Measurements from ENCODE around the gene TMEM273. TPM values are rescaled to one million over a fixed set of nuclear protein-coding genes. Genes with fewer than 3 reads are reported as not detected.

TMEM273 gene
- total and polyA plus RNA-seq, 8 donors, result 0.91 to 7.5 (median 2.7) TPM

GRCh38 chr10:49157229-49157628 lies 31.0 kb downstream of the TMEM273 start:
- H3K36me3 ChIP-seq, result no peaks in the 10 kb centered on the region
- no peaks in the 10 kb centered on the region for H3K4me1 ChIP-seq
- H3K27ac ChIP-seq, result no peak overlapping the region
- intact Hi-C loops (cut with DNase I), result no loop called here
- H3K4me3 ChIP-seq, result no peak overlapping the region
- FAIRE-seq (no peak), ATAC-seq (no peak), DNase-seq (no peak)
- no peak for TF ChIP-seq CTCF (IDR thresholded peaks at IDR 0.05)
- WGBS, 2 donors, result 70 to 71% methylated on average over 3 of the region's 3 CpGs
- no peaks in the 10 kb centered on the region for H3K9me3 ChIP-seq
- H3K27me3 ChIP-seq, result no peaks in the 10 kb centered on the region

- no peak for TF ChIP-seq CTCF (IDR thresholded peaks at IDR 0.05)
- intact Hi-C loops (cut with DNase I), result no loop called here
- Histone ChIP-seq H3K27me3 (no peaks in the 10 kb centered on the region), H3K4me3 (no peak overlapping the region), H3K27ac (no peak overlapping the region), H3K4me1 (no peaks in the 10 kb centered on the region), H3K36me3 (no peaks in the 10 kb centered on the region), H3K9me3 (no peaks in the 10 kb centered on the region)
- FAIRE-seq (no peak), DNase-seq (no peak), ATAC-seq (no peak)
- WGBS, 2 donors, result 59 to 64% methylated on average over 6 of the region's 6 CpGs
Observed at GRCh38 chr10:49154641-49155040, 33.5 kb downstream of the TMEM273 start.

- Histone ChIP-seq H3K4me1 (no peaks in the 10 kb centered on the region), H3K9me3 (no peaks in the 10 kb centered on the region), H3K27me3 (no peaks in the 10 kb centered on the region), H3K4me3 (no peak overlapping the region), H3K36me3 (no peaks in the 10 kb centered on the region), H3K27ac (no peak overlapping the region)
- ATAC-seq (no peak), DNase-seq (no peak), FAIRE-seq (no peak)
- intact Hi-C loops (cut with DNase I), result no loop called here
- no peak for TF ChIP-seq CTCF (IDR thresholded peaks at IDR 0.05)
- WGBS, 2 donors, result 86 to 91% methylated on average over 1 of the region's 1 CpG
Observed at GRCh38 chr10:49153971-49154370, 34.2 kb downstream of the TMEM273 start.

GRCh38 chr10:49153115-49153514 lies 35.1 kb downstream of the TMEM273 start:
- ATAC-seq, result no peak
- H3K27ac ChIP-seq, result no peak overlapping the region
- no peak for TF ChIP-seq CTCF (IDR thresholded peaks at IDR 0.05)
- H3K36me3 ChIP-seq, result no peaks in the 10 kb centered on the region
- FAIRE-seq, result no peak
- H3K4me1 ChIP-seq, result no peaks in the 10 kb centered on the region
- 38 to 50% methylated on average over 4 of the region's 4 CpGs for WGBS, 2 donors
- no peak for DNase-seq
- no peak overlapping the region for H3K4me3 ChIP-seq
- H3K27me3 ChIP-seq, result no peaks in the 10 kb centered on the region
- H3K9me3 ChIP-seq, result no peaks in the 10 kb centered on the region
- intact Hi-C loops (cut with DNase I), result no loop called here

GRCh38 chr10:49152663-49153062 lies 35.5 kb downstream of the TMEM273 start:
- no peak overlapping the region for H3K4me3 ChIP-seq
- H3K36me3 ChIP-seq, result no peaks in the 10 kb centered on the region
- H3K27ac ChIP-seq, result no peak overlapping the region
- H3K4me1 ChIP-seq, result no peaks in the 10 kb centered on the region
- no peaks in the 10 kb centered on the region for H3K9me3 ChIP-seq
- WGBS, 2 donors, result 54 to 56% methylated on average over 4 of the region's 4 CpGs
- intact Hi-C loops (cut with DNase I), result no loop called here
- TF ChIP-seq CTCF (IDR thresholded peaks at IDR 0.05), result no peak
- ATAC-seq, result no peak
- DNase-seq, result no peak
- H3K27me3 ChIP-seq, result no peaks in the 10 kb centered on the region
- FAIRE-seq, result no peak

Measured in pancreas (tissue), 10 donors.